Activated CD8-positive, alpha-beta memory T cell treated with anti-CD3 and anti-CD28 coated beads, Interleukin-2, amount 50 U/mL, for 4 hours (primary cell): Measurements from ENCODE around the gene UBE3C.
"Not testable (repeated sequence)": the region's sequence is repeated elsewhere in the genome, so short reads cannot be mapped to it uniquely, and the experiment has no call there.

ENCODE experiments used
- DNase-seq: peaks from one replicate; pipeline ENCODE4 v3.0.0-alpha.2; 2020

UBE3C gene

GRCh38 chr7:157241631-157242030 is 102.9 kb downstream of the UBE3C start:
- no peak for DNase-seq

GRCh38 chr7:157244516-157245294 is 106.0 kb downstream of the UBE3C start:
- DNase-seq: no peak

- no peak for DNase-seq
Observed at GRCh38 chr7:157246052-157246451, 107.3 kb downstream of the UBE3C start.

- no peak for DNase-seq
Observed at GRCh38 chr7:157248659-157249058, 109.9 kb downstream of the UBE3C start.

- DNase-seq: peak; percentile 42
Observed at GRCh38 chr7:157250605-157251228, 112.0 kb downstream of the UBE3C start.

- not testable (repeated sequence) for DNase-seq
Observed at GRCh38 chr7:157251817-157252216, 113.1 kb downstream of the UBE3C start.

- DNase-seq: no peak
Observed at GRCh38 chr7:157253850-157254249, 115.1 kb downstream of the UBE3C start.

- not testable (repeated sequence) for DNase-seq
Observed at GRCh38 chr7:157254781-157255180, 116.1 kb downstream of the UBE3C start.

- no peak for DNase-seq
Observed at GRCh38 chr7:157255201-157255606, 116.5 kb downstream of the UBE3C start.

- no peak for DNase-seq
Observed at GRCh38 chr7:157263156-157263555, 124.4 kb downstream of the UBE3C start.

- DNase-seq: no peak
Observed at GRCh38 chr7:157265051-157265450, 126.3 kb downstream of the UBE3C start.

GRCh38 chr7:157266272-157266671 is 127.5 kb downstream of the UBE3C start:
- no peak for DNase-seq

- no peak for DNase-seq
Observed at GRCh38 chr7:157267516-157267915, 128.8 kb downstream of the UBE3C start.

GRCh38 chr7:157267956-157268355 is 129.2 kb downstream of the UBE3C start:
- DNase-seq: no peak

GRCh38 chr7:157268540-157268939 is 129.8 kb downstream of the UBE3C start:
- no peak for DNase-seq

- no peak for DNase-seq
Observed at GRCh38 chr7:157269341-157270059, 130.8 kb downstream of the UBE3C start.

GRCh38 chr7:157270060-157270444 is 131.3 kb downstream of the UBE3C start:
- no peak for DNase-seq

GRCh38 chr7:157271315-157271990 is 132.7 kb downstream of the UBE3C start:
- peak; percentile 4 for DNase-seq

- DNase-seq: no peak
Observed at GRCh38 chr7:157271991-157272324, 133.2 kb downstream of the UBE3C start.

GRCh38 chr7:157272351-157273207 is 133.9 kb downstream of the UBE3C start:
- DNase-seq: peak; percentile 12

- DNase-seq: peak; percentile 70
Observed at GRCh38 chr7:157273208-157274093, 134.7 kb downstream of the UBE3C start.
